NCI-H2107 treated with DMSO at 0.1 percent for 48 hours (cell line): ENCODE measurements around the gene ADARB1.
"Not testable (repeated sequence)": the region's sequence is repeated elsewhere in the genome, so short reads cannot be mapped to it uniquely, and the experiment has no call there.

ENCODE experiments used
- DNase-seq: peaks from one replicate; lab custom pipeline; 2025; ENCODE audit not compliant: unreplicated experiment; lab: John Stamatoyannopoulos, UW

The ADARB1 gene

DNA sequence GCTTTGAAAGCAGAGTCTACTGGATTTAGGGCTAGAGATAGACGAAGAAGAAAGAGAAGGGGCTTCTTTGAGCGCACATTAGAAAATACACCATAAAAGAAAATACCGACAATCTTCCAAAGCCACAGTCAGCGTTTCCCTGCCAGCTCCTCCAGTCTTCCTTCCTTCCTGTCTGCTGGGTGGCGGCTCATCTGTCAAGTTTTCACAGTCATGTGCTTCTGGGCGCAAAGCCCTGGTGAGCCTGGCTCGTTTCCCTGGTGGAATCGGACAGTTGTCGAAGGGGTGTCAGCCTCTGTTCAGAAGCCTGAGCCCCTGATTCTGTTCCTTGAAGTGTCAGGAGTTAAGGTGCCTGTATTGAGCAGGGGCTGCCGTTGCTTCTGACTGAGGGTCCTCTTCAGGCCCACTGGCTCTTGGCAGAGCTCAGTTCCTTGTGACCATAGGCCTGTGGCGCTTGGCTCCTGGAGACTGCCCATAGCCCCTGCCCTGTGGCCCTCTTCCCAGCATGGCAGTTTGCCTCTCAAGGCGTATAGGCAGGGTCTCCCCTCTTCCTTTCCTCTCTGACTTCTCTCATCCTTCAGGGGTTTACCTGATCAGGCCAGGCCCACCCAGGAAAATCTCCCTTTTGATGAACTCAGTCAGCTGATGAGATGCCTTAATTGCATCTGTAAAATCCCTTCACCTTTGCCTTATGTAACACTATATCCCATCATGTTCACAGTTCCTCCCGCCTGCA is 58.6 kb downstream of the ADARB1 start:
- DNase-seq: no peak

DNA sequence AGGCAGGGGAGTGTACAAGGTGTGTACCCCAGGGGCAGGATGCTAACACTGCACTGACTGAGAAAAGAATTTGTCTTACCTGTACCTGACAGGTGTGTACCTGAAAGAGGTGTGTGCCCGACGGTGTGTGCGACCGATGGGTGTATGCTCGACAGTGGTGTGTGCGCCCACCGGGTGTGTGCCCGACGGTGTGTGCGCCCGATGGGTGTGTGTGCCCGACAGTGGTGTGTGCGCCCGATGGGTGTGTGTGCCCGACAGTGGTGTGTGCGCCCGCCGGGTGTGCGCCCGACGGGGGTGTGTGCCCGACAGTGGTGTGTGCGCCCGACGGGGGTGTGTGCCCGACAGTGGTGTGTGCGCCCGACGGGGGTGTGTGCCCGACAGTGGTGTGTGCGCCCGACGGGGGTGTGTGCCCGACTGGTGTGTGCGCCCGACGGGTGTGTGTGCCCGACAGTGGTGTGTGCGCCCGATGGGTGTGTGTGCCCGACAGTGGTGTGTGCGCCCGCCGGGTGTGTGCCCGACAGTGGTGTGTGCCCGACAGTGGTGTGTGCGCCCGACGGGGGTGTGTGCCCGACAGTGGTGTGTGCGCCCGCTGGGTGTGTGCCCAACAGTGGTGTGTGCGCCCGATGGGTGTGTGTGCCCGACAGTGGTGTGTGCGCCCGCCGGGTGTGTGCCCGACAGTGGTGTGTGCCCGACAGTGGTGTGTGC is 59.3 kb downstream of the ADARB1 start:
- not testable (repeated sequence) for DNase-seq

DNA sequence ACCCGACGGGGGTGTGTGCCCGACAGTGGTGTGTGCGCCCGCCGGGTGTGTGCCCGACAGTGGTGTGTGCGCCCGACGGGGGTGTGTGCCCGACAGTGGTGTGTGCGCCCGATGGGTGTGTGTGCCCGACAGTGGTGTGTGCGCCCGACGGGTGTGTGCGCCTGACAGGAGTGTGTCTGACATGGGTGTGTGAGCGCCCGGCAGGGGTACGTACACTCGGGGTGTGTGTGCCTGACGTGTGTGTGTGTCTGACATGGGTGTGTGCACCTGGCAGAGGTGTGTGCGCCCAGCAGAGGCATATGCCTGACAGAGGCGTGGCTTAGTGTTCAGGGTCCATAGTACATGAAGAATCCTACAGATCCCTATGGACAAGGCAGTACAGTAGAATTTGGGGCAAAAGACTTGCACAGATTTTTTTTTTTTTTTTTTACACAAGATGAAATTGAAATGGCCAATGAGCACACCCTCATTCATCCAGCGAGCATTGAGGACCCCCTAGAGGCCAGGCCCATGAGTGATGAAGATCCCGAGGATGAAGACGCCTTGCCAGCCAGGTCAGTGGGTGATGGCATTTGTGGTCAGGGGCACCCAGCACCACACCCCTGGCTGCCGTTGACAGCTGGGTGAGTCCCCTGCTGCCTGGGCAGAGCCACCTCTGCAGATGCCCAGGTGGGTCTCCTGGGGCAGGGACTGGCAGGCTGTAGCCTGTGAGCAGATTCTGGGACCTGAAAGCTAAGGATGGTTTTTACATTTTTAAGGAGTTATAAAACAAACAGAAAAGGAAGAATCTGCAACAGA is 60.1 kb downstream of the ADARB1 start:
- no peak for DNase-seq

DNA sequence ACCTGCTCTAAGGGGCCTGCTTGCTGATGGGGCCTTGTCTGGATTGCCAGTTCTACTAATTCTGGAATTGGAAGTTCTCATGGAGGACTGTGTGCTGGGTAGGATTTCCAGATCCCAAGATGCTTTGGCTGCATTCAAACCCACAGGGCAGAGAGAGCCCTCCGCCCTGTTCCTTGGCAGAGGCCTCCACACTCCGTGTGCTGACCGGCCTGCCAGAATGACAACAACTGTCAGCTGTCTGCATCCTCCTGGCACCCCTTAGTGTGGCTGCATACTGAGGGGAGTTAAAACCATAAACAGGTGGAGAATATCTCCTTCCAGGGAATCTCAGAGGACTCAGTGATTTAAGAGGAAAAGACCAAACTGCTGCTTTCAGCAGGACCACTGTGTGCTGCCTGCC is 60.7 kb downstream of the ADARB1 start:
- no peak for DNase-seq

DNA sequence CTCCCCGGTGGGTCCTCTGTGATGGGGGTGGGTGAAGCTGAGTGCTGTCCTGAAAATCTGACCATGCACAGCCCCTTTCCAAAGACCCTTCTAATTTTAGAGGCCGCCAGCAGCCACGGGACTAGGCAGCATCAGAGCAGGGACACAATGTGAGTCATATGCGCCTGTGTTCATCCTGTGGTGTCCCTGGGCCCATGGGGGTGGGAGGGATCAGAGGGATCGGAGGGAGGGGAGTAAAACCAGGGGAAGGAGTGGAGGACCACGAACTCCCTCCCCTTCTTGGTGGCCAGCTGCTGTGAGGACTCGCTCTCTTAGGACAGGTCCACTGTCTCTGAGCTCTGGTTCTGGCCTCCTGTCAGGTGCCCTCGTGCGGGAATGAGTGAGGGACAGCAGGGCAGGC is 61.5 kb downstream of the ADARB1 start:
- DNase-seq: no peak

DNA sequence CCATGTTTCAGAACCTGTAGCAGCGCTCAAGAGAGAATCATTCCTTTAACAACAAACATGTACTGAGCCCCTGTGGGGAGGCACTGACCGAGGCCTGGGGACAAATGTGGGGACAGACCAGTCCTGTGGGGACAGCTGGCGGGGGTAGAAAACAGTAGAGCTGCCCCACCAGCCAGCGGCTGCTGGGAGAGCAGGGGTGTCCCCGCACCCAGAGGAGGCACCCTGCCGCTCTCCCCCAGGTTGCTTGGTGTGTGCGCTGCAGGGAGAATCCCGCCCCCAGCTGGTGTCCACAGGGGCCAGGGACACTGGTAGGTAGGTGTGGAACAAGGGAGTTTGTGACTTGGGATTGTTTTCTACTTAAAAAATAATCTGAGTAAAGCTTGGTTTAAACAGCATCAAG is 62.1 kb downstream of the ADARB1 start:
- no peak for DNase-seq

DNA sequence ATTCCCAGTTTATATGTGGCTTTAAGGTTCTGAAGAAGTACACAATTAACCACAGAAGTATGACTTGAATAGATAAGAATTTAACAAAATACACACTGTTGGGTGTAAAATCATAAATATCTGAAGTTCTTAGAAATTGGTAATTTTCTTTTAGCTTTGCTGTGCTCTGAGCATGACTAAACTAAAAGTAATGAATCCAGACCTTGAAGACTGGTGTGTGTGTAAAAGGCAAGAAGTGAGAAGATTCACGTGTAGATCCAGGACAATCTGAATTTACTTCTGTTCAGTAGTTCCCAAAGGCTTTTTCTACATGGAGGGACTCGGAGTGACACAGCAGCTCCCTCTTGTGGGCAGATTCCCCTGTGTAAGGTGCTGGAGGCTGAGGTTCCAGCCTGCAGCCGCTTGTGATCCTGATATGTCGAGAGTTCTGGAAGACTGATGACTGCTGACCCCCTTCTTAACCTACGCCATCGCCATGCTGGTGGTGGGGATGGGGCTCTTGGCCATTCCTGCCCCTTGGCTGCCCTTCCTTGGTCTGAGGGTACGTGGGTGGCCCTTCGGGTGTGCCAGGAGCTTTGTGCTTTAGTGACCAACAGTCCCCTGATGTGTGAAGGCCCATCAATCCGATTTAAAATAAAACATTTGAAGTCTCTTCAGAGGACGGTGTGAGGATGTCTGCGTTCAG is 62.7 kb downstream of the ADARB1 start:
- peak; percentile 82 for DNase-seq

DNA sequence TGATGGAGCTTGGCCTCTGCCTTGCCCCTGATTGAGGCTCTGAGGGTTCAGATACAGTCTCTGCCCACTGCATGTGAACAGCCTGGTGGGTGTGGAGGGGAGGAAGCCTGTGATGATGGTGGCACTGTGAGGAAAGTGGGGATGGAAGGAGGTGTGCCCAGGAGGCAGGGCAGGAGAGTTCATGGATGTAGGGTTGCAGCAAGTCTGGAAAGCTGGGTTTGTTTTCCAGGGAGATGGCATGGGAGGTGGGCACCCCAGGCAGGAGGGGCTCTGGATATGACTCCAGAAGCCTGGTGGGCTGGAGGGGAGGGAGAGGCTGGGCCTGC is 63.2 kb downstream of the ADARB1 start:
- DNase-seq: no peak

DNA sequence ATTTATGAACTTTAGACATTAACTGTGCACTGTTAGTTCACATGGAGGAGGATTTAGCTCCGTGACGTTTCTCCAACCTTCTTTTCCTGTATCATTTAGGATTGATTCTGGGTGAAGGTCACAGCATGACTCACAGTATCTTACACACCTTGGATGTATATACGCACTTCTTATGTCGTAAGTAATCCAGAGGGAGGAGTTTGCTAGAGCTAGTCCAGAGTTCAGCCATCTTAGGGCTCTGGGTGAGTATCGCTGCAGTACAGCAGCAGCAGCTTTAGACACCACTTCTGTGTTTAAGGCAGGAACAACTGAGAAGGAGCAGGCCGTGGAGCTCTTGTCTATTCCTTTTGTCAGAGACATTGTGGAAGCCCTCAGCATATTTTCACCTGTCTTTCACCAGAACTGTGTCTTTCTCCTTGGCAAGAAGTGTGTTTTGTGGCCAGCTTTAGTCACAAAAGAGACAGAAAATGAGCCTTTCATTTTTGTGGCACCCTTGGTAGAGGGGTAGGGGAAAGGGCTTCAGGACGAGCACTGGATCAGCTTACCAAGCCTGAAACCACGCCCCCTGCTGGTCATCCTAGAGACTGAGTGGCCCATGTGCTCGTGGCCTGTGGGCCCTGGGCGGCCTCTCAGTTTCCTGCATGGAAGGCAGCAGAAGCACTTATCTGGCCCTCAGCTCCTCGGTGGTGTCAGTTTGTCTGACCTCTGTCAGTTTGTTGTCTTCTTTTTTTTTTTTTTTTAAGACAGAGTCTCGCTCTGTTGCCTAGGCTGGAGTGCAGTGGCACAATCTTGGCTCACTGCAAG is 64.0 kb downstream of the ADARB1 start:
- DNase-seq: peak; percentile 27

DNA sequence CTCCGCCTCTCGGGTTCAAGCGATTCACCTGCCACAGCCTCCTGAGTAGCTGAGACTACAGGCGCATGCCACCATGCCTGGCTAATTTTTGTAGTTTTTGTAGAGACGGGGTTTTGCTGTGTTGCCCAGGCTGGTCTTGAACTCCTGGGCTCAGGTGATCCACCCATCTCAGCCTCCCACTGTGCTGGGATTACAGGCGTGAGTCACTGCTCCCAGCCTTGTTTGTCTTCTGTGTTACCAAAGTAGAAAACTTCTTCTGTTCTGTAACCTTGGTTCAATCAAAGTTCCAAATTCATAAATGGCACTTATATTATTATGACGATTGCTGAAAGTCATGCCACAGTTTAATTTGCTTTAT is 64.6 kb downstream of the ADARB1 start:
- DNase-seq: not testable (repeated sequence)

DNA sequence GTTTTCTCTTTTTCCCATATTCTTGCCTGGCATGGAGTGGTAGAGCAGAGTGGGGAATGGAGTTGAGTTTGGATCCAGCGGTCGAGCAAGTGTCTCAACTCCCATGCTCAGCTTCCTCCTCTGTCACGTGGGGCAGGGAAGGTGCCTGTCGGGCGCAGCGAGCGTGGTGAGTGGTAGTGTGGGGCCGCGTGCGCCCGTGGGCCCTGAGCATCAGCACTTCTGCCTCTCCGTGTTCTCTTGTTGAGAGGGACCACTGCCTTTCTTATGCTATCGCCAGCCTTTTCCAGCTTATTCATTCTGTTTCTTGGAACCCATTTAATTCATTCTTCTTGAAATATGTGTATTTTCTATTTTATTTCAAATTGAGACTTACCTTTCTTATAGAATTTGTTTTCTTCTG is 65.1 kb downstream of the ADARB1 start:
- DNase-seq: no peak

DNA sequence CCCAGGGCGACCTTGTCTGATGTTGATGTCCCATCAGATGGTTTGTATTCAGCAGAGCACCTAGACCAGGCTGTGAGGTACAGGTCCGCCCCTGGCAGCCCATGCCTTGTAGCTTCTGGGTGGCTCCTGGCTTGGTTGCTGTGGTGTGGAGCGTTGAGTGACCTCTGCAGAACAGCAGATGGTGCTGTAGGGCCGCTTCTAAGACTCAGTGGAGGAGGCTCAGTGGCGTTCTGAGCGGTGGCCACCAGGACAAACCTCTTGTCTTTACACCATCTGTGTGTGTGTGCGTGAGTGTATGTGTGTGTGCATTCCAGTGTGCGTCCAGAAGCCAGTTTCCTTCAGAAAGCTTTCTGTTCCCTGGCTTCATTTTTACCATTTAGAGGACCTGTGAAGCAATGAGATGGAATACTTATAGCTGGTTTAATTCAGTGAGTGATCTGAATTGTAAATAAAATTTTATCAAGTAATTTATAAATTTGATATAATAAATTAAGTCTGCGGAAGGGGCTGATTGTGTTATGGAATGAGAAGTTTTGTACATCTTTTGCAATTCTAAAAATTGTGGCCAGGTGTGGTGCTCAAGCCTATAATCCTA is 66.1 kb downstream of the ADARB1 start:
- DNase-seq: peak; percentile 77

DNA sequence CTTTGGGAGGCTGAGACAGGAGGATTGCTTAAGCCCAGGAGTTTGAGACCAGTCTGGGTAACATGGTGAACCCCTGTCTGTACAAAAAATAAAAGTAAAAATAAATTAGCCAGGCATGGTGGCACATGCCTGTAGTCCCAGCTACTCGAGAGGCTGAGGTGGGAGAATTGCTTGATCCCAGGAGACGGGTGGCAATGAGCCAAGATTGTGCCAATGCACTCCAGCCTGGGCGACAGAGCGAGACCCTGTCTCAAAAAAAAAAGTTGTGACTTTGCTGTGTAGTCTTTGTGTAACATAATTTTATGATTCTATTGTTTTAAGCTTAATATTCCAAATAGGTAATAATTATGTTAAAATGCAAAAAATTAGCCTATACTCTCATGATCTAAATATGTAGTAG is 66.6 kb downstream of the ADARB1 start:
- not testable (repeated sequence) for DNase-seq

DNA sequence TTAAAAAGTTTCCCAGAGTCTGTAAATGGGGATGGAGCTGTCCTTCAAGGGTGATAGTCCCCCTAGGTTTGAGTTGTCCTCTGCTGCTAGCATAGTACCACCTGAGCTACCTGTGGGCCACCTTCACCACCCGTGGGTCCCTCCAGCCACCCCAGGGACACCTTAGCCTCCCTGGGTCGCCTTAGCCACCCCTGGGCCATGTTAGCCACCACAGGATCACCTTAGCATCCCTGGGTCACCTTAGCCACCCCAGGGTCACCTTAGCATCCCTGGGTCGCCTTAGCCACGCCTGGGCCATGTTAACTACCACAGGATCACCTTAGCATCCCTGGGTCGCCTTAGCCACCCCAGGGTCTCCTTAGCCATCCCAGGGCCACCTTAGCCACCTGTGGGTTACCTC is 67.1 kb downstream of the ADARB1 start:
- DNase-seq: no peak

DNA sequence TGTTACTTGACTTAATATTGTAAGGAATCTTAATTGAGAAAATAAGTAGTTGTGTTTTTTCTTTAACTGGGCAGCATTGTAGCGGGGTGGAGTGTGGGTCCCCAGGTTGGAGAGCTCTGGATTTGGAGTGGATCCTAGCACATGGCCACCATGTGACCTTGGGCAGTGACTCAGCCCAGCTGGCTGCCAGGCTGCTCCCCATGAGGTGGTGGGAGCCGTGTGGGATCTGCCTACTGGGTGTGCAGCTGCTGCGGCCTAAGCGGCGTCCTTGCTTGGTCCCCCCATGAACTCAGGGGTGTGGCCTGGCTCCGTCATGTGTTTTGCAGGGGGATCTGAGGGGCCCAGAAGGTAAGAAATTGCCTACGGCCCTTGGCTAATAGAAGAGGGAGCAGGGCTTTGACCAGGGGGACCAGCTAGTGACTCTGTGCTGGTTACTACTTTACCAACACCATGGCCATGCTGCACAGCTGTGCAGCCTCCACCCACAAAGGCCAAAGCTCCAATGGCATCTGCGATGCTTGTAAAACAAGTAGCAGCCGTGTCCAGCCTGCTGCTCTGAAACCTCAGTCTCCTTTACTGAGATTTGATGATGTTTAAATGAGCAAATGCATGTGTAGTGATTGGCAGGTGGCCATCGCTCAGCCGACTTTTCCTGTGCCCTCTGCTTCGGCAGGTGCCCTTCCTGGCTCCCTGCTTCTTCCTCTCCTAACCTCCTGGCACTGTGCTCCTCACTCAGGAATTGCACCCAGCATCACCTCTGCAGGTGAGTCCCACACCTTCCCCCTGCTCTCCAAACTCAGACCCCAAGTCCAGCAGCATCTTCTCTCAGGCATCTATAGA is 68.3 kb downstream of the ADARB1 start:
- no peak for DNase-seq

DNA sequence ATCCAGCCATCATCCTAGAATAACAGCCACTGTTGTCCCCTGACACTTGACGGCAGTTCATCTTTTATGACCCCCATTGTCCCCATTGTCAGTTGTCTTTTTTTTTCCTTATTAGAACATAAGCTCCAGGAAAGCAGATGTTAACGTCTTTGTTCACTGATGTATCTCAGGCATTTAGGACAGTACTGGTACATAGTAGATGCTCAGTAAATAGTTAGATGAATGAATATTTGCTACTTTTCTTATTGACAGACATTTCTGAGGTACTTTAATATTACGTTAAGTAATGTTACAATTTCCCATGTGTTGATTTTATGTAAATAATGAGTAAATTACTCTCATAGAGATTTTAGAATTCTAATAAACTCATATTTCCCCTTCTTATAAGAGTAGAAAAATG is 69.5 kb downstream of the ADARB1 start:
- no peak for DNase-seq

DNA sequence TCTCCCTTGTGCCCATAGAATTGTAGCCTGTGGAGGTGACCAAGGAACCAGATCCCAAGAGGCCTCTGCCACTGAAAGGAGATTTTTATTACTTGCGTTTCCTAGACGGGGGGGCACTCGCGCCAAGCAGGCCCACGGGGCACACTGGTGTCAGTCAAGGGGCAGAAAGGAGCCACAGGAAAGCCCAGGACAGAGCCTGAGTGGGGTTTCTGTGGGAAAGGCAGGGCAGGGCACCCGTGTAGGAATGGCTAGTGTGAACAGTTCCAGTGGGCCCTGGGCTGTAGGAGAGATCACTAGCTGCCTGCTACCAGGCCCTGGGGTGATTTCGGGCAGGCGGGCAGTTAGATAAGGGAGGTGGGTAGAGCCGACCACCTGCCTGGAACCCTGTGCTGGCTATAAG is 70.8 kb downstream of the ADARB1 start:
- DNase-seq: no peak

DNA sequence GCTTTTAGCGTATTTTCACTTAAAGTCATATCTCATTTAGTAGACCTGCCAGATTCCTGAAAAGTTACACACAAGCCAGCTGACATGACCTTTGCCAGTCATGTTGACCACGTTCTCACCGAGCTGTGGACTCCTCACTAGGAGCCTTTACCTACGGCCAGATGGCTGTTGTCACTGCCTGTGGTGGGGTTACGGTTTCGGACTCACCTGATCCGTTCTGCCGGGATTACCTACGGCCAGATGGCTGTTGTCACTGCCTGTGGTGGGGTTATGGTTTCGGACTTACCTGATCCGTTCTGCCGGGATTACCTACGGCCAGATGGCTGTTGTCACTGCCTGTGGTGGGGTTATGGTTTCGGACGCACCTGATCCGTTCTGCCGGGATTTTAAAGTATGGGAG is 71.5 kb downstream of the ADARB1 start:
- DNase-seq: not testable (repeated sequence)

DNA sequence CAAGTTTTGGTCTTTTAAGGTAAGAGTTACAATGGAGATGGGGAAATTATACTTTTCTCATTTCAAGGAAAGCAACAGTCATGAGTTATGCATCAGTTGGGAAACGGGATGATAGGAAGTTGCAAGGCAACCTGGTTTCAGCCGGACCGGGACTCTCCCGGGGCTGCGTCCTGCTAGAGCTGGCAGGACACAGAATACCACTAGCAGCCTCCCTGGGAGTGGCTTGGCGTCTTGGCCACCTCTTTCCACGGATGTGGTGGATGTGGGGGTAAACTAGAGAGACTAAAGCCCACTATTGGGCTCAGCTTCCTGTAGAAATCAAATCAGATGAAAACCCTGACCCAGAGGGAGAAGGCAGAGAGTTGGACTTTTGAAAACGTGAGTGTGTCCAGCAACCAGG is 71.9 kb downstream of the ADARB1 start:
- no peak for DNase-seq

DNA sequence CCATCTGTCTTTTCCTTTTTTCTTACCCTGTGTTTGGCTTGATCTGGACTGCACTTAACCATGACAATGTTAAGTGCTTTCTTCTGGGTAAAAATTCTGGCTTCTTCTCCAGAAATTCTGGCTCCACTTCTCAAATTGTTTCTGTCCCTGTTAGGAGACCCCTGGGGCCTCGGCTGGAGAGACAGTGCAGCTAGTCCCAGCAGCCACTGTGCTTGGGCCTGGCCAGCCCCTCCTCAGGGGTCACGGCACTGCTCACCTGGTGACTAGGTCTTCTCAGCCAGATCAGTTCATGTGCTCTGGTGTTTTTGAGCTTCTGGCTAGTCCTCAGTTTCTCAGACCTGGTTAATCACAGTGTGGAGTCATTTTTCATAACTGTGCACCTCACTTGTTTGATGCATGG is 72.4 kb downstream of the ADARB1 start:
- DNase-seq: no peak
